Measurements from ENCODE around the gene ARMC10. TPM values are rescaled to one million over a fixed set of nuclear protein-coding genes. Genes with fewer than 3 reads are reported as not detected.

Gene ARMC10
- total RNA-seq, 1 experiment from 2014 or later = 28.9 TPM

DNA sequence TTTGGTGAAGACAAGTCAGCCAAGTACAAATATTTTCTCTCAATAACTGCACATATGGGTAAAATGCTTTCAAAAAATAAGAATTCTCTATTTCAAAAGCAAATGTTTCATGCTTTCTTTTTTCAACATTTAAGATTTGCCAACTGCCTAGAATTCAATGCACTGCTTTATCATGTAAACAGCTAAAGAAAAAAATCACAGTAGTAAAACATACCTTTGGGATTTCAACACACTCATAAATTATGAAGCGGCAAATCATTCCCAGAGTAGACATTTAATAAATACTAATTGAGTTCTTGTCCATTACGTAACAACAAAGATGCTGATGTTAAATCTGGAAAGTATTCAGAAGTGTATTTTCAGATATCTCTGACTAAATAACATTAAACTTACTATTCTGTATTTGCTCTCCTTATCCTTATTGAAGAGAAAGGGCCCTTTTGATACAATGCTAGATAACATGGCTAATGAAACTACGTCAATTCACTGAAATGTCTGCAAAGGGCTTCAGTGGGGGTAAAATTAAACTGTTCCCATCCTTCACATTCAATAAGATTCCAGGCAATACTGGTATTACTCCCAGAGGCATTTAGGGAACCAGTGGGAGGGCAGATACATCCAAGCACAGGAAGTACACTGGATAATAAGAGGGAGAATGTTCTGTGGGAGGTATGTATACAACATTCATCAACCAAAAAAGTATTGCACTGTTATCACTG is 60.1 kb downstream of the ARMC10 start:
- H3K4me3 ChIP-seq (ENCODE audit: low read depth, low read length) = no peak overlapping the region
- TF ChIP-seq, protein P1, sequence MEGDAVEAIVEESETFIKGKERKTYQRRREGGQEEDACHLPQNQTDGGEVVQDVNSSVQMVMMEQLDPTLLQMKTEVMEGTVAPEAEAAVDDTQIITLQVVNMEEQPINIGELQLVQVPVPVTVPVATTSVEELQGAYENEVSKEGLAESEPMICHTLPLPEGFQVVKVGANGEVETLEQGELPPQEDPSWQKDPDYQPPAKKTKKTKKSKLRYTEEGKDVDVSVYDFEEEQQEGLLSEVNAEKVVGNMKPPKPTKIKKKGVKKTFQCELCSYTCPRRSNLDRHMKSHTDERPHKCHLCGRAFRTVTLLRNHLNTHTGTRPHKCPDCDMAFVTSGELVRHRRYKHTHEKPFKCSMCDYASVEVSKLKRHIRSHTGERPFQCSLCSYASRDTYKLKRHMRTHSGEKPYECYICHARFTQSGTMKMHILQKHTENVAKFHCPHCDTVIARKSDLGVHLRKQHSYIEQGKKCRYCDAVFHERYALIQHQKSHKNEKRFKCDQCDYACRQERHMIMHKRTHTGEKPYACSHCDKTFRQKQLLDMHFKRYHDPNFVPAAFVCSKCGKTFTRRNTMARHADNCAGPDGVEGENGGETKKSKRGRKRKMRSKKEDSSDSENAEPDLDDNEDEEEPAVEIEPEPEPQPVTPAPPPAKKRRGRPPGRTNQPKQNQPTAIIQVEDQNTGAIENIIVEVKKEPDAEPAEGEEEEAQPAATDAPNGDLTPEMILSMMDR (IDR thresholded peaks at IDR 0.05; ENCODE audit: insufficient read depth in 1 of 2, low read depth in 1 of 2, low read length in 1 of 2, severe bottlenecking in 1 of 2, unreplicated experiment in 1 of 2) = no peak
- DNase-seq = no peak
- no peaks in the 10 kb centered on the region for H3K36me3 ChIP-seq (ENCODE audit: control insufficient read depth, insufficient read depth, low read length)
- H3K4me3 Mint-ChIP-seq (ENCODE audit: unreplicated experiment) = no peak overlapping the region
- no peaks in the 10 kb centered on the region for H3K27me3 Mint-ChIP-seq (ENCODE audit: insufficient read depth, unreplicated experiment)
- intact Hi-C loops (cut with micrococcal nuclease; ENCODE audit: unreplicated experiment) = no loop called here
- H3K9me3 Mint-ChIP-seq (ENCODE audit: unreplicated experiment) = no peaks in the 10 kb centered on the region
- no peaks in the 10 kb centered on the region for H3K4me1 Mint-ChIP-seq (ENCODE audit: low read depth, unreplicated experiment)
- H3K27ac Mint-ChIP-seq (ENCODE audit: unreplicated experiment) = no peak overlapping the region
- BruUV-seq (replicated peaks) = no TSS peak
- H3K9me3 ChIP-seq = no peaks in the 10 kb centered on the region
- CTCF ChIA-PET = no interaction called here
- H3K4me1 ChIP-seq = no peaks in the 10 kb centered on the region
- H3K36me3 Mint-ChIP-seq (ENCODE audit: insufficient read depth, unreplicated experiment) = no peaks in the 10 kb centered on the region
- no peaks in the 10 kb centered on the region for H3K27me3 ChIP-seq (replicated peaks; ENCODE audit: control insufficient read depth, insufficient read depth, low read length)
- POLR2A ChIA-PET = no interaction called here

DNA sequence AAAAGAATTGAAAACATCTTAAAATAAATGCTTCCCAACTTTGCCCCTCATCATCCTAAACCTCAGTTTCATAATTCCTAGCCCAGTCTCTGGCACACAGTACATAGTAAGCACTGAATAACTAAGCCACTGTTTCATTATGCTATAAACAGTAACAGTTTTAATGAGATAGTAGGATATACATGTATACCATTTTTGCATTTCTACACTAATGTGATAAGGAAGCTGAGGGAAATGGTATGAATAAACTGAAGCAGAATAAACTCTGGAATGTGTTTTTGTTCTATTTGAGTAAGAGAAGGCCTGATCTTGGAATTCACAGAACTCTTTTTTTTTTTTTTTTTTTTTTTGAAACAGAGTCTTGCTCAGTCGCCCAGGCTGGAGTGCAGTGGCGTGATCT is 65.1 kb downstream of the ARMC10 start:
- no peaks in the 10 kb centered on the region for H3K36me3 ChIP-seq (ENCODE audit: control insufficient read depth, insufficient read depth, low read length)
- no peaks in the 10 kb centered on the region for H3K9me3 Mint-ChIP-seq (ENCODE audit: unreplicated experiment)
- H3K27me3 Mint-ChIP-seq (ENCODE audit: insufficient read depth, unreplicated experiment) = no peaks in the 10 kb centered on the region
- H3K9me3 ChIP-seq = no peaks in the 10 kb centered on the region
- no peak for DNase-seq
- no peaks in the 10 kb centered on the region for H3K4me1 Mint-ChIP-seq (ENCODE audit: low read depth, unreplicated experiment)
- ChIA-PET CTCF (no interaction called here), POLR2A (no interaction called here)
- intact Hi-C loops (cut with micrococcal nuclease; ENCODE audit: unreplicated experiment) = no loop called here
- BruUV-seq (replicated peaks) = no TSS peak
- H3K27ac Mint-ChIP-seq (ENCODE audit: unreplicated experiment) = no peak overlapping the region
- TF ChIP-seq, protein P1 (IDR thresholded peaks at IDR 0.05; ENCODE audit: insufficient read depth in 1 of 2, low read depth in 1 of 2, low read length in 1 of 2, severe bottlenecking in 1 of 2, unreplicated experiment in 1 of 2) = no peak
- H3K27me3 ChIP-seq (replicated peaks; ENCODE audit: control insufficient read depth, insufficient read depth, low read length) = no peaks in the 10 kb centered on the region
- H3K4me3 Mint-ChIP-seq (ENCODE audit: unreplicated experiment) = no peak overlapping the region
- H3K36me3 Mint-ChIP-seq (ENCODE audit: insufficient read depth, unreplicated experiment) = no peaks in the 10 kb centered on the region
- no peaks in the 10 kb centered on the region for H3K4me1 ChIP-seq
- no peak overlapping the region for H3K4me3 ChIP-seq (ENCODE audit: low read depth, low read length)

DNA sequence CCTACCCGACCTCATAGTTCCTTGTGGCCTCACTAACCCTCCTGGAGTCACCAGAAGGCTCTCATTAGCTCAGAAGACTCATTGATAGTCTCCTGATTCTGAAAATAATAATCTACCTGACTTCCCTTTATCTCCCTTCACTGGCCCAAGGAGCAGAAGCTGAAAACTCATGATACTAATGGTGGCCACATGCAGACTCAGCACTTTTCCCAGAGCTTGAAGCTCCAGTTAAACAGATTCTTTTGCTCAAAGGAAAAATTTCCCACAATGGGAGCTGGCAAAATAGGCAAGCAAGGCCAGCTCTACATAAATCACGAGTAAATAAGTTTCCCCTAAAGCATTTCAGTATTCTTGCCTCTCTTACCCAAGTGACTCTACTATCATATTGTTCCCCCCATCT is 65.7 kb downstream of the ARMC10 start:
- no TSS peak for BruUV-seq (replicated peaks)
- intact Hi-C loops (cut with micrococcal nuclease; ENCODE audit: unreplicated experiment) = no loop called here
- H3K27ac Mint-ChIP-seq (ENCODE audit: unreplicated experiment) = no peak overlapping the region

More for the DNA sequence above, 65.7 kb downstream of the ARMC10 start:
- H3K27me3 Mint-ChIP-seq (ENCODE audit: insufficient read depth, unreplicated experiment) = no peaks in the 10 kb centered on the region
- no peak for DNase-seq
- Histone ChIP-seq H3K36me3 (ENCODE audit: control insufficient read depth, insufficient read depth, low read length) (no peaks in the 10 kb centered on the region), H3K4me1 (no peaks in the 10 kb centered on the region), H3K9me3 (no peaks in the 10 kb centered on the region), H3K27me3 (replicated peaks; ENCODE audit: control insufficient read depth, insufficient read depth, low read length) (no peaks in the 10 kb centered on the region), H3K4me3 (ENCODE audit: low read depth, low read length) (no peak overlapping the region)
- H3K9me3 Mint-ChIP-seq (ENCODE audit: unreplicated experiment) = no peaks in the 10 kb centered on the region
- H3K4me1 Mint-ChIP-seq (ENCODE audit: low read depth, unreplicated experiment) = no peaks in the 10 kb centered on the region
- no peak overlapping the region for H3K4me3 Mint-ChIP-seq (ENCODE audit: unreplicated experiment)
- H3K36me3 Mint-ChIP-seq (ENCODE audit: insufficient read depth, unreplicated experiment) = no peaks in the 10 kb centered on the region
- ChIA-PET CTCF (no interaction called here), POLR2A (no interaction called here)
- TF ChIP-seq, protein P1 (IDR thresholded peaks at IDR 0.05; ENCODE audit: insufficient read depth in 1 of 2, low read depth in 1 of 2, low read length in 1 of 2, severe bottlenecking in 1 of 2, unreplicated experiment in 1 of 2) = no peak

All from Caco-2 (cell line).